OCI-LY3 (cell line): Measurements from ENCODE around the gene WSB1.

Experiments
- H2AFZ ChIP-seq: fragments of 200-600, 300-600 bp; shearing (Covaris generic); 2 replicates; pipeline ENCODE4 v1.6.0; 2014; ENCODE audit warnings: antibody characterized with exemption, low read depth, low read length
- H3K27ac ChIP-seq: fragments of 200-600, 300-600 bp; sonication (generic); 2 replicates; pipeline ENCODE4 v1.5.1; 2014; ENCODE audit warnings: mild to moderate bottlenecking, low read length, moderate library complexity, mixed read lengths
- H3K27me3 ChIP-seq: fragments of 200-600, 300-600 bp; sonication (generic); 2 replicates; pipeline ENCODE4 v1.6.1; 2014; ENCODE audit warnings: low read depth, low read length, mixed read lengths
- H3K36me3 ChIP-seq: fragments of 200-600, 300-600 bp; sonication (generic); replicated peaks from 2 replicates; pipeline ENCODE3; 2014; ENCODE audit warnings: low read depth, low read length, mixed read lengths
- H3K4me1 ChIP-seq: fragments of 300-600, 200-600 bp; sonication (generic); 2 replicates; pipeline ENCODE4 v1.6.1; 2014; ENCODE audit warnings: low read length, mixed read lengths
- H3K4me2 ChIP-seq: fragments of 200-600, 300-600 bp; sonication (generic); 2 replicates; pipeline ENCODE4 v1.6.1; 2014; ENCODE audit warnings: low read length, mixed read lengths
- H3K4me3 ChIP-seq: fragments of 300-600, 200-600 bp; sonication (generic); 2 replicates; pipeline ENCODE4 v1.5.1; 2014; ENCODE audit warnings: antibody characterized with exemption, mild to moderate bottlenecking, low read length, moderate library complexity
- H3K79me2 ChIP-seq: fragments of 300-600, 200-600 bp; shearing (Covaris generic); 2 replicates; pipeline ENCODE4 v1.6.1; 2014; ENCODE audit warnings: mild to moderate bottlenecking, low read length, mixed read lengths
- H3K9ac ChIP-seq: fragments of 300-600, 200-600 bp; shearing (Covaris generic); 2 replicates; pipeline ENCODE4 v1.6.0; 2014; ENCODE audit warnings: mild to moderate bottlenecking, low read length, moderate library complexity
- H3K9me3 ChIP-seq: fragments of 200-600, 300-600 bp; shearing (Covaris generic); 2 replicates; pipeline ENCODE4 v1.6.1; 2014; ENCODE audit warnings: low read length, mixed read lengths; ENCODE audit not compliant: insufficient read depth
- H4K20me1 ChIP-seq: fragments of 200-600, 300-600 bp; sonication (generic); 2 replicates; pipeline ENCODE4 v1.6.1; 2016; ENCODE audit warnings: low read length, mixed read lengths; ENCODE audit not compliant: insufficient read depth
- EZH2phosphoT487 ChIP-seq: fragments of 200-600 bp; shearing (Covaris generic); IDR thresholded peaks from 2 replicates; pipeline ENCODE4 v1.6.1; 2018; ENCODE audit warnings: antibody characterized with exemption, mixed run types, low read depth
- TF ChIP-seq, protein P1 (sequence below): fragments of 200-600, 300-600 bp; sonication (generic); IDR thresholded peaks from 2 replicates; pipeline ENCODE4 v1.5.1; 2014; ENCODE audit warnings: antibody characterized with exemption, low read length, low read depth

Gene WSB1

DNA sequence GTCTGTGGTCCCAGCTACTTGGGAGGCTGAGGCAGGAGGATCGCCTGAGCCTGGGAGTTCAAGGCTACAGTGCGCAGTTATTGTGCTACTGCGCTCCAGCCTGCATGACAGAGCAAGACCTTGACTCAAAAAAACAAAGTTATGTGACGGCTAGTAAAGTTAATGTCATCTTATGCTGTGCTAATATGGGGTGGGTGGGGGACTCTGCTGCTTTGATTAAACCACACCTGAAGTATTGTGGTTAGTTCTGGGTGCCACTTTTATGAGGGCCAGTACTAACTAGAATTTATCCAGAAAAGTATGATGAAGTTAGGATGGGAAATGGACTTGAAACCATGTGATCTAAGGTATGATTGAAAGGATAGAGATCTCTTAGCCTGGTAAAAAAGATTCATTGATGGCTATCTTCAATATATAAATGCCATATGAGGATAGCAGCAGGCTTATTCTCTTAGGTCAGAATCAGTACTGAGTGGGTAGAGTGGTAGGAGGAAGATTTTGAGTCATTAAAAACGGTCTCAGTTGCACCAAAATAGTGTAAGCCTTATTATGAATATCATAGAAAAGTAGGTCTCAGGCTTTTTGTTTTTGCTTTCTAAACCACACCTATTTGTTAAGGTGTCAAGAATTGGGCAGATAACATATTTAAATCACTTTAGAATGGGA is 5.6 kb downstream of the WSB1 start:
- Histone ChIP-seq H4K20me1 (peaks cover 88% of the 10 kb centered on the region), H3K9ac (no peak overlapping the region), H3K9me3 (no peaks in the 10 kb centered on the region), H3K4me1 (peaks cover 10% of the 10 kb centered on the region), H3K27ac (no peak overlapping the region), H3K4me3 (no peak overlapping the region), H3K36me3 (peaks cover 17% of the 10 kb centered on the region), H3K4me2 (no peak overlapping the region), H3K27me3 (no peaks in the 10 kb centered on the region; the same call in 1 of the 2 replicates), H3K79me2 (peaks cover 75% of the 10 kb centered on the region), H2AFZ (no peak overlapping the region)
- TF ChIP-seq EZH2phosphoT487: no peak
- TF ChIP-seq, protein P1, sequence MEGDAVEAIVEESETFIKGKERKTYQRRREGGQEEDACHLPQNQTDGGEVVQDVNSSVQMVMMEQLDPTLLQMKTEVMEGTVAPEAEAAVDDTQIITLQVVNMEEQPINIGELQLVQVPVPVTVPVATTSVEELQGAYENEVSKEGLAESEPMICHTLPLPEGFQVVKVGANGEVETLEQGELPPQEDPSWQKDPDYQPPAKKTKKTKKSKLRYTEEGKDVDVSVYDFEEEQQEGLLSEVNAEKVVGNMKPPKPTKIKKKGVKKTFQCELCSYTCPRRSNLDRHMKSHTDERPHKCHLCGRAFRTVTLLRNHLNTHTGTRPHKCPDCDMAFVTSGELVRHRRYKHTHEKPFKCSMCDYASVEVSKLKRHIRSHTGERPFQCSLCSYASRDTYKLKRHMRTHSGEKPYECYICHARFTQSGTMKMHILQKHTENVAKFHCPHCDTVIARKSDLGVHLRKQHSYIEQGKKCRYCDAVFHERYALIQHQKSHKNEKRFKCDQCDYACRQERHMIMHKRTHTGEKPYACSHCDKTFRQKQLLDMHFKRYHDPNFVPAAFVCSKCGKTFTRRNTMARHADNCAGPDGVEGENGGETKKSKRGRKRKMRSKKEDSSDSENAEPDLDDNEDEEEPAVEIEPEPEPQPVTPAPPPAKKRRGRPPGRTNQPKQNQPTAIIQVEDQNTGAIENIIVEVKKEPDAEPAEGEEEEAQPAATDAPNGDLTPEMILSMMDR: no peak

DNA sequence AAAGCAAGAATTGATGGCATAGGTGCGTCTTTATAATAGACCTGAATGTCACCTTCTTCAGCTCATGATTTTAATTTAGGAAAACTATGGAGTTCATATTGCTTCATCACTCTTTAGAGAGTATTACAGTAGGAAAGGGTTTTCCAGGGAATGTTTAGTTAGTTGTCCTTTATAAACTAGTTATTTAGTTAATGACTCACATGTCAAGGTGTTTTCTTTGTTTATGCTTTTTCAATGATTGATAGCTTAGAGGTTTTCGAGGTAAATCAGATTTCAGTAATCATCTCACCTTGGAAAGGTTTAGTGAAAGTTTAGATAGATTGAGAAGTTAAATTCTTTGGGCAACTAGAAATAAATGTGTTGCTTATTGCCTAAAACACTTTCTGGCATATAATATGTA is 9.8 kb downstream of the WSB1 start:
- no peak overlapping the region for H3K4me2 ChIP-seq
- H3K4me1 ChIP-seq: no peaks in the 10 kb centered on the region
- no peak overlapping the region for H3K27ac ChIP-seq
- no peak overlapping the region for H3K4me3 ChIP-seq
- H3K36me3 ChIP-seq: peaks cover 39% of the 10 kb centered on the region
- peaks cover 81% of the 10 kb centered on the region for H4K20me1 ChIP-seq
- no peak overlapping the region for H3K9ac ChIP-seq
- TF ChIP-seq, protein P1: no peak
- TF ChIP-seq EZH2phosphoT487: no peak
- H3K9me3 ChIP-seq: no peaks in the 10 kb centered on the region
- H3K79me2 ChIP-seq: peaks cover 38% of the 10 kb centered on the region
- no peak overlapping the region for H2AFZ ChIP-seq
- no peaks in the 10 kb centered on the region for H3K27me3 ChIP-seq

DNA sequence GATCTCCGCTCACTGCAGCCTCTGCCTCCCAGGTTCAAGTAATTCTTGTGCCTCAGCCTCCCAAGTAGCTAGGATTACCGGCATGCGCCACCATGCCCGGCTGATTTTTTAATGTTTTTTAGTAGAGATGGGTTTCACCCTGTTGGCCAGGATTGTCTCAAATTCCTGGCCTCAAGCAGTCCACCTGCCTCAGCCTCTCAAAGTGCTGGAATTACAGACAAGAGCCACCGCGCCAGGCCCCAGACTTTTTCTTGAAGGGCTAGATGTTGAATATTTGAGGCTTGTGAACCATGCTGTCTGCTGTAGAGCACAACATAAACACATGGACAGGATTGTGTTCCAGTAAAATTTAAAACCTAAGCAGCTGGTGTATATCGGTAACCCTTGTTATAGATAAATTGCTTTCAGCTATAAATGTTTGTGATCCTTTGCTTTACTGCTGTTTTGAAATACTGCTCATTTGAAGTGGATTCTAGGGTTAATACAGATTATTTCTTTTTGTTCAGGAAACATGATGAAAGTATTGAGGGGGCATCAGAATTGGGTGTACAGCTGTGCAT is 12.4 kb downstream of the WSB1 start:
- Histone ChIP-seq H2AFZ (no peak overlapping the region), H3K27ac (no peak overlapping the region), H3K4me2 (no peak overlapping the region), H3K9ac (no peak overlapping the region), H3K9me3 (no peaks in the 10 kb centered on the region), H3K4me1 (no peaks in the 10 kb centered on the region), H3K27me3 (no peaks in the 10 kb centered on the region), H3K4me3 (no peak overlapping the region), H3K79me2 (peaks cover 13% of the 10 kb centered on the region), H3K36me3 (peaks cover 60% of the 10 kb centered on the region), H4K20me1 (peaks cover 62% of the 10 kb centered on the region)
- TF ChIP-seq, protein P1: no peak
- TF ChIP-seq EZH2phosphoT487: no peak

DNA sequence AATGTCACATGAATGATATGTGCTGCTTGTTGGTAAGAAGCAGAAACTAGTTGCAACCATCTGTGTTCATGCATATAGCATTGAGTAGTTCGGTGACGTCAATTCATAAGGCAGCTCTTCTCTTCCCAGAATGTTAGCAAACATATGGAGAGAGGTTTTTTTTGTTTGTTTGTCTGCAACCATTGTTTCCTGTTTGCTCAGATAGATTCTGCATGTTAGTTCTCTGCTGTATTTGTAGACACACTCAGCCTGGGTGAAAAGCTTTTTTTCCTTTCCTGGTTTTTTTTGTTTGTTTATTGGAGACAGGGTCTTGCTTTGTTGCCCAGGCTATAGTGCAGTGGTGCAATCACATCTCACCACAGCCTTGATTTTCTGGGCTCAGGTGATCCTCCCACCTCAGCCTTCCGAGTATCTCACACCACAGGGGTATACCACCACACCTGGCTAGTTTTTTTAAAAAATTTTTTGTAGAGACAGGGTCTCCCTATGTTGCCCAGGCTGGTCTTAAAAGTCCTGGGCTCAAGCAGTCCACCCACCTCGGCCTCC is 16.7 kb downstream of the WSB1 start:
- H3K27ac ChIP-seq: no peak overlapping the region
- no peaks in the 10 kb centered on the region for H3K27me3 ChIP-seq
- no peaks in the 10 kb centered on the region for H3K79me2 ChIP-seq
- H3K36me3 ChIP-seq: peaks cover 69% of the 10 kb centered on the region
- no peaks in the 10 kb centered on the region for H3K9me3 ChIP-seq
- H4K20me1 ChIP-seq: peaks cover 33% of the 10 kb centered on the region; the same call in 1 of the 2 replicates
- H3K4me1 ChIP-seq: no peaks in the 10 kb centered on the region
- H3K4me3 ChIP-seq: no peak overlapping the region
- no peak overlapping the region for H3K9ac ChIP-seq
- TF ChIP-seq, protein P1: no peak
- no peak for TF ChIP-seq EZH2phosphoT487
- no peak overlapping the region for H3K4me2 ChIP-seq
- no peak overlapping the region for H2AFZ ChIP-seq
